ENCODE measurements around the gene OPA3. TPM values are rescaled to one million over a fixed set of nuclear protein-coding genes. Genes with fewer than 3 reads are reported as not detected.

Gene OPA3
- total RNA-seq, 1 donor from 2014 or later: 14.4 TPM

DNA sequence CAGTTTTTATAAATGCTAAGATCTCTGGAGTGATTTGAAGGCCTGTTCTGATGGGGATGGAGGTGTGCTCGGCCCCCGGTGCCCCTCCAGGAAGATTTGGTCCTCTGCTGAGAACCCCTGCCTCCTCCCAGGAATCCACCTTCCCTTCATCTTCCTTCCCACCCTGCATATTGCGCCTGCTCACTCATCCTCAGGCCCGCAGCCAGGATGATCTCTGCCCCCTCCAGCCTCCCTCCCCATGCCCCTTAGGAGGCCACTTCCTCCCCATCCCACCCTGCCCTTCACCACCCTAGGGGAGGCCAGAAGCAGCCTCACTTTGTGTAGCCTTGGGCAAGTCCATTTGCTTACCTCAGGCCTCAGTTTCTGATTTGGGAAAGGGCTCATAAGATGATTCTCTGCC, 57.6 kb downstream of the OPA3 start:
- TF ChIP-seq, protein P1, sequence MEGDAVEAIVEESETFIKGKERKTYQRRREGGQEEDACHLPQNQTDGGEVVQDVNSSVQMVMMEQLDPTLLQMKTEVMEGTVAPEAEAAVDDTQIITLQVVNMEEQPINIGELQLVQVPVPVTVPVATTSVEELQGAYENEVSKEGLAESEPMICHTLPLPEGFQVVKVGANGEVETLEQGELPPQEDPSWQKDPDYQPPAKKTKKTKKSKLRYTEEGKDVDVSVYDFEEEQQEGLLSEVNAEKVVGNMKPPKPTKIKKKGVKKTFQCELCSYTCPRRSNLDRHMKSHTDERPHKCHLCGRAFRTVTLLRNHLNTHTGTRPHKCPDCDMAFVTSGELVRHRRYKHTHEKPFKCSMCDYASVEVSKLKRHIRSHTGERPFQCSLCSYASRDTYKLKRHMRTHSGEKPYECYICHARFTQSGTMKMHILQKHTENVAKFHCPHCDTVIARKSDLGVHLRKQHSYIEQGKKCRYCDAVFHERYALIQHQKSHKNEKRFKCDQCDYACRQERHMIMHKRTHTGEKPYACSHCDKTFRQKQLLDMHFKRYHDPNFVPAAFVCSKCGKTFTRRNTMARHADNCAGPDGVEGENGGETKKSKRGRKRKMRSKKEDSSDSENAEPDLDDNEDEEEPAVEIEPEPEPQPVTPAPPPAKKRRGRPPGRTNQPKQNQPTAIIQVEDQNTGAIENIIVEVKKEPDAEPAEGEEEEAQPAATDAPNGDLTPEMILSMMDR (IDR thresholded peaks at IDR 0.05; ENCODE audit: unreplicated experiment): no peak
- no peak for DNase-seq (ENCODE audit: low spot score, unreplicated experiment)
- H3K27me3 Mint-ChIP-seq: no peaks in the 10 kb centered on the region
- H3K9me3 Mint-ChIP-seq (ENCODE audit: low read depth): peaks cover 6% of the 10 kb centered on the region
- no peak overlapping the region for H3K27ac Mint-ChIP-seq
- peaks cover 22% of the 10 kb centered on the region for H3K36me3 Mint-ChIP-seq (ENCODE audit: insufficient read depth)
- H3K4me1 Mint-ChIP-seq (ENCODE audit: low read depth): peaks cover 13% of the 10 kb centered on the region
- no peak overlapping the region for H3K4me3 Mint-ChIP-seq (ENCODE audit: low read depth)

DNA sequence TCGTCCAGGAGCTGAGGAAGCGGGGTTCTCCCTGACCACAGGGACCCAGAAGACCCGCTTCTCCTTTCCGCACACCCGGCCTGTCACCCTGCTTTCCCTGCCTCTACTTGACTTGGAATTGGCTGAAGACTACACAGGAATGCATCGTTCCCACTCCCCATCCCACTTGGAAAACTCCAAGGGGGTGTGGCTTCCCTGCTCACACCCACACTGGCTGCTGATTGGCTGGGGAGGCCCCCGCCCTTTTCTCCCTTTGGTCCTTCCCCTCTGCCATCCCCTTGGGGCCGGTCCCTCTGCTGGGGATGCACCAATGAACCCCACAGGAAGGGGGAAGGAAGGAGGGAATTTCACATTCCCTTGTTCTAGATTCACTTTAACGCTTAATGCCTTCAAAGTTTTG, 58.5 kb downstream of the OPA3 start:
- Mint-ChIP-seq H3K4me3 (ENCODE audit: low read depth) (no peak overlapping the region), H3K36me3 (ENCODE audit: insufficient read depth) (peaks cover 17% of the 10 kb centered on the region), H3K4me1 (ENCODE audit: low read depth) (peaks cover 13% of the 10 kb centered on the region), H3K9me3 (ENCODE audit: low read depth) (no peaks in the 10 kb centered on the region), H3K27me3 (no peaks in the 10 kb centered on the region), H3K27ac (peak overlapping the region; percentile 80)
- no peak for DNase-seq (ENCODE audit: low spot score, unreplicated experiment)
- TF ChIP-seq, protein P1 (IDR thresholded peaks at IDR 0.05; ENCODE audit: unreplicated experiment): no peak

- Mint-ChIP-seq H3K9me3 (ENCODE audit: low read depth) (no peaks in the 10 kb centered on the region), H3K27me3 (no peaks in the 10 kb centered on the region), H3K4me3 (ENCODE audit: low read depth) (no peak overlapping the region), H3K27ac (no peak overlapping the region), H3K36me3 (ENCODE audit: insufficient read depth) (peaks cover 20% of the 10 kb centered on the region), H3K4me1 (ENCODE audit: low read depth) (peaks cover 13% of the 10 kb centered on the region)
- TF ChIP-seq, protein P1 (IDR thresholded peaks at IDR 0.05; ENCODE audit: unreplicated experiment): no peak
- DNase-seq (ENCODE audit: low spot score, unreplicated experiment): no peak
Measured at GRCh38 chr19:45524575-45525129, 60.0 kb downstream of the OPA3 start.

DNA sequence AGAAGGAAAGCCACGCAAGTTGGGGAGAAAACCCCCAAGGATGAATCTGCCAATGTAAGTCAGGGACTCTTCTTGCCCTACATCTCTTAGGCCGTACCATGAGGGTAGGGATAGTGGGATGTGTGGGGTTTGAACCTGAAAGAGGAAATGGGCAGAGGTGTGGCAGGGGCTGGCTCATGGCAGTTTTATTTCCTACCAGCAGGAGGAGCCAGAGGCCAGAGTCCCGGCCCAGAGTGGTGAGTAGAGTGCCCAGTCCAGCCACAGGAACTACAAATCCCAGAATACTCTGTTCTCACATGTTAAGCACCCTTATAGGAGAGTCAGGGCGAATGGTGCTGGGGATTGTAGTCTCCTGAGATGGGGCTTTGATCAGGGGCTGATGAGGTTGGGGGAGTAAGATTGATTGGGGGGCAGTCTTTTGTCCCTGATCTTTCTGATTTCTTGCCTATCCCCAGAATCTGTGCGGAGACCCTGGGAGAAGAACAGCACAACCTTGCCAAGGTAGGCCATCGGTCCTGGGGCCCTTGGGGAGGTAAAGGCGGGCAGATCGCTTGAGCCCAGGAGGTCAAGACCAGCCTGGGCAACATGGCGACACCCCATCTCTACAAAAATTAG, 60.9 kb downstream of the OPA3 start:
- no peaks in the 10 kb centered on the region for H3K27me3 Mint-ChIP-seq
- peaks cover 20% of the 10 kb centered on the region for H3K36me3 Mint-ChIP-seq (ENCODE audit: insufficient read depth)
- peaks cover 10% of the 10 kb centered on the region for H3K4me1 Mint-ChIP-seq (ENCODE audit: low read depth)
- H3K27ac Mint-ChIP-seq: no peak overlapping the region
- peak; percentile 61 for DNase-seq (ENCODE audit: low spot score, unreplicated experiment)
- H3K9me3 Mint-ChIP-seq (ENCODE audit: low read depth): no peaks in the 10 kb centered on the region
- TF ChIP-seq, protein P1 (IDR thresholded peaks at IDR 0.05; ENCODE audit: unreplicated experiment): peak; percentile 83
- no peak overlapping the region for H3K4me3 Mint-ChIP-seq (ENCODE audit: low read depth)

DNA sequence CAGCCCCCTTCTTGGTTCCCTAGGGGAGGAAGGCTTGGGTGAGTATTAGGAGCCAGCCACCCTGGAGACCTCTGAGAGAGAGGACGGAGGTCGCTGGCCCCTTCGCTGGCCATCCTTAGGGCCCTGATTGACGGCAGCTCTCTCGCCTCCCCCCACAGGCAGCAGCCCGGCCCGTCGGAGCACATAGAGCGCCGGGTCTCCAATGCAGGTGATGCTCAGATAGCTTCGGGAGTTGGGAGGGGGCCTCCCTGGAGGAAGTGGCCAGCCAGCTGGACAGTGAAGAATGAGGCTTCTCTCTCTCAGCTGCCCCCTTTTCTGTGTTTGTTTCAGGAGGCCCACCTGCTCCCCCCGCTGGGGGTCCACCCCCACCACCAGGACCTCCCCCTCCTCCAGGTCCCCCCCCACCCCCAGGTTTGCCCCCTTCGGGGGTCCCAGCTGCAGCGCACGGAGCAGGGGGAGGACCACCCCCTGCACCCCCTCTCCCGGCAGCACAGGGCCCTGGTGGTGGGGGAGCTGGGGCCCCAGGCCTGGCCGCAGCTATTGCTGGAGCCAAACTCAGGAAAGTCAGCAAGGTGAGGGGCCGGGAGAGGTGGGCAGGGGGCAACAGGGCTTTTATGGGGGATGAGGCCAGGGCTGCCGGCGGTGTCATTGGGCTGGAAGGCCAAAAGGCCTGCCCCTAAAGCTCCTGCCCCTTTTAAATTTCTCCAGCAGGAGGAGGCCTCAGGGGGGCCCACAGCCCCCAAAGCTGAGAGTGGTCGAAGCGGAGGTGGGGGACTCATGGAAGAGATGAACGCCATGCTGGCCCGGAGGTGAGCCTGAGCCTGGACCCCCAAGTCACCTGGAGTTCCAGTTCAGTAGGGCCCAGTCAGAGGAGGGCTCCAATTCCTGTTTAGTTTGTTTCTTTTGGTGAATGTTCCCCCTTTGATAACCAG, 62.3 kb downstream of the OPA3 start:
- Mint-ChIP-seq H3K4me3 (ENCODE audit: low read depth) (no peak overlapping the region), H3K27ac (no peak overlapping the region)
- DNase-seq (ENCODE audit: low spot score, unreplicated experiment): no peak

More for the DNA sequence above, 62.3 kb downstream of the OPA3 start:
- TF ChIP-seq, protein P1 (IDR thresholded peaks at IDR 0.05; ENCODE audit: unreplicated experiment): no peak
- Mint-ChIP-seq H3K4me1 (ENCODE audit: low read depth) (no peaks in the 10 kb centered on the region), H3K27me3 (no peaks in the 10 kb centered on the region), H3K36me3 (ENCODE audit: insufficient read depth) (peaks cover 22% of the 10 kb centered on the region), H3K9me3 (ENCODE audit: low read depth) (no peaks in the 10 kb centered on the region)
